ENCODE measurements around the gene IFITM1. TPM values are rescaled to one million over a fixed set of nuclear protein-coding genes. Genes with fewer than 3 reads are reported as not detected.

IFITM1 gene
- total and polyA plus RNA-seq, 4 donors = 12.6 to 113 (median 66.7) TPM

- Histone ChIP-seq H3K9ac (ENCODE audit: low read depth in 1 of 2, low read length in 2 of 2) (no peak overlapping the region), H3K4me1 (ENCODE audit: control insufficient read depth in 4 of 4, insufficient read depth in 4 of 4, low read length in 3 of 4) (peaks cover 3 to 15% (median 9%) of the 10 kb centered on the region in 4 donors), H3K36me3 (ENCODE audit: control insufficient read depth in 4 of 4, insufficient read depth in 3 of 4, low read depth in 1 of 4, low read length in 3 of 4) (no peaks in the 10 kb centered on the region), H3K9me3 (ENCODE audit: control insufficient read depth in 4 of 4, low read length in 3 of 4) (no peaks in the 10 kb centered on the region), H3K27me3 (ENCODE audit: control insufficient read depth in 4 of 4, insufficient read depth in 4 of 4, low read length in 3 of 4) (no peaks in the 10 kb centered on the region), H3K4me3 (ENCODE audit: low read depth in 1 of 3, low read length in 3 of 3) (no peak overlapping the region), H3K27ac (ENCODE audit: low read depth in 1 of 2, low read length in 2 of 2) (no peak overlapping the region)
- 33% methylated on average over 19 of the region's 19 CpGs for WGBS
- no peak for DNase-seq (ENCODE audit: low spot score)
- TF ChIP-seq SP1 (IDR thresholded peaks at IDR 0.05) = peak; percentile 31
- TF ChIP-seq CTCF (IDR thresholded peaks at IDR 0.05; ENCODE audit: low read depth, low read length, missing input control) = peak; percentile 84
- no peak for TF ChIP-seq YY1 (IDR thresholded peaks at IDR 0.05)
- peak; percentile 83 to 84 for TF ChIP-seq RAD21 (IDR thresholded peaks at IDR 0.05)
- peak in 1 of 2 donors; percentile 11 for TF ChIP-seq RXRA (IDR thresholded peaks at IDR 0.05)
Observed at GRCh38 chr11:304915-305843, 8.7 kb upstream of the IFITM1 start.

GRCh38 chr11:305844-306211 lies 8.0 kb upstream of the IFITM1 start:
- Histone ChIP-seq H3K9ac (ENCODE audit: low read depth in 1 of 2, low read length in 2 of 2) (no peak overlapping the region), H3K36me3 (ENCODE audit: control insufficient read depth in 4 of 4, insufficient read depth in 3 of 4, low read depth in 1 of 4, low read length in 3 of 4) (no peaks in the 10 kb centered on the region), H3K4me1 (ENCODE audit: control insufficient read depth in 4 of 4, insufficient read depth in 4 of 4, low read length in 3 of 4) (peaks cover 3 to 15% (median 9%) of the 10 kb centered on the region in 4 donors), H3K27ac (ENCODE audit: low read depth in 1 of 2, low read length in 2 of 2) (no peak overlapping the region), H3K27me3 (ENCODE audit: control insufficient read depth in 4 of 4, insufficient read depth in 4 of 4, low read length in 3 of 4) (no peaks in the 10 kb centered on the region), H3K4me3 (ENCODE audit: low read depth in 1 of 3, low read length in 3 of 3) (no peak overlapping the region), H3K9me3 (ENCODE audit: control insufficient read depth in 4 of 4, low read length in 3 of 4) (no peaks in the 10 kb centered on the region)
- no peak for DNase-seq (ENCODE audit: low spot score)
- no peak for TF ChIP-seq ZBTB33 (IDR thresholded peaks at IDR 0.05)
- no peak for TF ChIP-seq HNF4A (conservative IDR thresholded peaks at IDR 0.05)
- TF ChIP-seq EGR1 (IDR thresholded peaks at IDR 0.05; ENCODE audit: low read depth in 2 of 2) = no peak
- no peak for TF ChIP-seq RXRA (IDR thresholded peaks at IDR 0.05)
- TF ChIP-seq RAD21 (IDR thresholded peaks at IDR 0.05) = no peak
- no peak for TF ChIP-seq ATF3 (IDR thresholded peaks at IDR 0.05)
- no peak for TF ChIP-seq HNF4G (IDR thresholded peaks at IDR 0.05)
- TF ChIP-seq JUND (IDR thresholded peaks at IDR 0.05) = no peak
- no peak for TF ChIP-seq FOXA2 (IDR thresholded peaks at IDR 0.05)
- no peak for TF ChIP-seq CTCF (IDR thresholded peaks at IDR 0.05; ENCODE audit: low read depth, low read length, missing input control)
- WGBS = 92% methylated on average over 10 of the region's 10 CpGs
